Measurements from ENCODE around the gene DALRD3. TPM values are rescaled to one million over a fixed set of nuclear protein-coding genes. Genes with fewer than 3 reads are reported as not detected.

The DALRD3 gene
- polyA plus RNA-seq, 2 of the 4 experiments (the other 2 are of a cell fraction) = 20.5 to 35.8 TPM

GRCh38 chr3:49007771-49008528, 10.4 kb downstream of the DALRD3 start:
- TF ChIP-seq MAZ (IDR thresholded peaks at IDR 0.05; ENCODE audit: borderline replicate concordance, low read depth, low read length) (peak; percentile 43; the same call in 1 of the 2 replicates), FOSB (CRISPR knock-in tag; IDR thresholded peaks at IDR 0.05) (no peak)
- Histone ChIP-seq H3K4me2 (peak overlapping the region; percentile 99), H3K27ac (peak overlapping the region; percentile 98 to 100), H3K9me3 (no peaks in the 10 kb centered on the region), H3K4me1 (peaks cover 21% of the 10 kb centered on the region; the same call in 2 of the 3 replicates), H3K4me3 (peak overlapping the region; percentile 100)
- FAIRE-seq = no peak
- CTCF ChIA-PET = interaction anchor here (1.1 to 30.1 kb wide), 4 partner anchors 11 to 27 kb away, joined by 3 to 385 read pairs (median 34); partner anchors contain the start of genes DALRD3, NDUFAF3 and P4HTM
- peak; percentile 62 to 77 for ATAC-seq
- WGBS (ENCODE audit: missing lambda C conversion rate) = 45% methylated on average over 13 of the region's 41 CpGs
- POLR2A ChIA-PET = interaction anchor here (0.6 to 4.1 kb wide), 11 partner anchors 9 to 458 kb away, joined by 3 to 57 read pairs (median 7); partner anchors contain the start of genes ARIH2, DALRD3, IMPDH2 and NDUFAF3
- DNase-seq (ENCODE audit: low read depth in 1 of 2, low spot score in 1 of 2) = peak; percentile 62 to 83

GRCh38 chr3:49007068-49007770, 11.2 kb downstream of the DALRD3 start, which contains the start of gene WDR6:
Gene WDR6, plus strand, starts transcription at chr3:49007391. Its CDS starts 41 bp downstream, at chr3:49007432.
- Histone ChIP-seq H3K27ac (peak within 1 kb of the TSS; percentile 98 to 100), H3K4me2 (peak within 1 kb of the TSS; percentile 99), H3K4me3 (peak within 1 kb of the TSS; percentile 100), H3K9me3 (no peaks in the 10 kb centered on the region), H3K4me1 (peaks cover 21% of the 10 kb centered on the region; the same call in 2 of the 3 replicates)
- ATAC-seq (peak; percentile 83 to 94), FAIRE-seq (no peak), DNase-seq (ENCODE audit: low read depth in 1 of 2, low spot score in 1 of 2) (peak; percentile 91 to 96)
- ChIA-PET POLR2A (interaction anchor here (0.8 to 4.1 kb wide), 12 partner anchors 10 to 175 kb away, joined by 3 to 57 read pairs (median 6); partner anchors contain the start of genes ARIH2, DALRD3, IMPDH2 and NDUFAF3), CTCF (interaction anchor here (0.5 to 30.1 kb wide), 6 partner anchors 12 to 472 kb away, joined by 3 to 385 read pairs (median 4); partner anchors contain the start of genes DALRD3, NDUFAF3 and P4HTM)
- WGBS (ENCODE audit: missing lambda C conversion rate) = 2% methylated on average over 18 of the region's 65 CpGs
- TF ChIP-seq ESRRA (IDR thresholded peaks at IDR 0.05; ENCODE audit: borderline replicate concordance, low read length) = no peak
- no peak for TF ChIP-seq FOSL2 (IDR thresholded peaks at IDR 0.05)
- no peak for TF ChIP-seq FOSL2 (CRISPR knock-in tag; IDR thresholded peaks at IDR 0.05)
- TF ChIP-seq MAFK (IDR thresholded peaks at IDR 0.05; ENCODE audit: partially characterized antibody) = peak; percentile 18
- TF ChIP-seq FOSB (CRISPR knock-in tag; IDR thresholded peaks at IDR 0.05) = peak; percentile 40; the same call in 1 of the 2 replicates
- TF ChIP-seq, protein P1, sequence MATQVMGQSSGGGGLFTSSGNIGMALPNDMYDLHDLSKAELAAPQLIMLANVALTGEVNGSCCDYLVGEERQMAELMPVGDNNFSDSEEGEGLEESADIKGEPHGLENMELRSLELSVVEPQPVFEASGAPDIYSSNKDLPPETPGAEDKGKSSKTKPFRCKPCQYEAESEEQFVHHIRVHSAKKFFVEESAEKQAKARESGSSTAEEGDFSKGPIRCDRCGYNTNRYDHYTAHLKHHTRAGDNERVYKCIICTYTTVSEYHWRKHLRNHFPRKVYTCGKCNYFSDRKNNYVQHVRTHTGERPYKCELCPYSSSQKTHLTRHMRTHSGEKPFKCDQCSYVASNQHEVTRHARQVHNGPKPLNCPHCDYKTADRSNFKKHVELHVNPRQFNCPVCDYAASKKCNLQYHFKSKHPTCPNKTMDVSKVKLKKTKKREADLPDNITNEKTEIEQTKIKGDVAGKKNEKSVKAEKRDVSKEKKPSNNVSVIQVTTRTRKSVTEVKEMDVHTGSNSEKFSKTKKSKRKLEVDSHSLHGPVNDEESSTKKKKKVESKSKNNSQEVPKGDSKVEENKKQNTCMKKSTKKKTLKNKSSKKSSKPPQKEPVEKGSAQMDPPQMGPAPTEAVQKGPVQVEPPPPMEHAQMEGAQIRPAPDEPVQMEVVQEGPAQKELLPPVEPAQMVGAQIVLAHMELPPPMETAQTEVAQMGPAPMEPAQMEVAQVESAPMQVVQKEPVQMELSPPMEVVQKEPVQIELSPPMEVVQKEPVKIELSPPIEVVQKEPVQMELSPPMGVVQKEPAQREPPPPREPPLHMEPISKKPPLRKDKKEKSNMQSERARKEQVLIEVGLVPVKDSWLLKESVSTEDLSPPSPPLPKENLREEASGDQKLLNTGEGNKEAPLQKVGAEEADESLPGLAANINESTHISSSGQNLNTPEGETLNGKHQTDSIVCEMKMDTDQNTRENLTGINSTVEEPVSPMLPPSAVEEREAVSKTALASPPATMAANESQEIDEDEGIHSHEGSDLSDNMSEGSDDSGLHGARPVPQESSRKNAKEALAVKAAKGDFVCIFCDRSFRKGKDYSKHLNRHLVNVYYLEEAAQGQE (IDR thresholded peaks at IDR 0.05) = peak; percentile 86
- TF ChIP-seq PHF8 (IDR thresholded peaks at IDR 0.05; ENCODE audit: borderline replicate concordance, low read depth) = peak; percentile 56; the same call in 1 of the 2 replicates
- peak; percentile 49; the same call in 1 of the 2 replicates for TF ChIP-seq E2F6 (IDR thresholded peaks at IDR 0.05; ENCODE audit: borderline replicate concordance, low read depth)
- TF ChIP-seq, protein P2, sequence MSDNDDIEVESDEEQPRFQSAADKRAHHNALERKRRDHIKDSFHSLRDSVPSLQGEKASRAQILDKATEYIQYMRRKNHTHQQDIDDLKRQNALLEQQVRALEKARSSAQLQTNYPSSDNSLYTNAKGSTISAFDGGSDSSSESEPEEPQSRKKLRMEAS (IDR thresholded peaks at IDR 0.05) = peak; percentile 89
- TF ChIP-seq MYC (IDR thresholded peaks at IDR 0.05; ENCODE audit: borderline replicate concordance, low read length) = no peak
- TF ChIP-seq JUN (IDR thresholded peaks at IDR 0.05) = peak in 1 of 2 experiments; percentile 74; a peak in 3 of 5 replicates
- TF ChIP-seq HOXA7 (CRISPR knock-in tag; IDR thresholded peaks at IDR 0.05) = peak; percentile 43; the same call in 1 of the 2 replicates
- TF ChIP-seq GATA3 (IDR thresholded peaks at IDR 0.05; ENCODE audit: borderline replicate concordance) = peak; percentile 48; the same call in 1 of the 2 replicates
- TF ChIP-seq BHLHE40 (IDR thresholded peaks at IDR 0.05; ENCODE audit: low read depth, low read length) = peak; percentile 88
- TF ChIP-seq HOXB5 (CRISPR knock-in tag; IDR thresholded peaks at IDR 0.05) = peak; percentile 37; the same call in 1 of the 2 replicates
- TF ChIP-seq CHD2 (IDR thresholded peaks at IDR 0.05; ENCODE audit: low read length, partially characterized antibody) = peak; percentile 93
- TF ChIP-seq HOXB13 (CRISPR knock-in tag; IDR thresholded peaks at IDR 0.05; ENCODE audit: low read depth) = peak; percentile 31; the same call in 1 of the 2 replicates
- TF ChIP-seq, protein P3, sequence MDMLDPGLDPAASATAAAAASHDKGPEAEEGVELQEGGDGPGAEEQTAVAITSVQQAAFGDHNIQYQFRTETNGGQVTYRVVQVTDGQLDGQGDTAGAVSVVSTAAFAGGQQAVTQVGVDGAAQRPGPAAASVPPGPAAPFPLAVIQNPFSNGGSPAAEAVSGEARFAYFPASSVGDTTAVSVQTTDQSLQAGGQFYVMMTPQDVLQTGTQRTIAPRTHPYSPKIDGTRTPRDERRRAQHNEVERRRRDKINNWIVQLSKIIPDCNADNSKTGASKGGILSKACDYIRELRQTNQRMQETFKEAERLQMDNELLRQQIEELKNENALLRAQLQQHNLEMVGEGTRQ (IDR thresholded peaks at IDR 0.05) = peak; percentile 96
- no peak for TF ChIP-seq HEYL (CRISPR knock-in tag; IDR thresholded peaks at IDR 0.05)
- TF ChIP-seq MAZ (IDR thresholded peaks at IDR 0.05; ENCODE audit: borderline replicate concordance, low read depth, low read length) = no peak
- TF ChIP-seq CBX2 (IDR thresholded peaks at IDR 0.05; ENCODE audit: borderline replicate concordance, low read depth) = no peak
- TF ChIP-seq PBX3 (IDR thresholded peaks at IDR 0.05) = 0 out of 2 replicates have a peak, but pooled peaks have one; percentile 46
- TF ChIP-seq, protein P4, sequence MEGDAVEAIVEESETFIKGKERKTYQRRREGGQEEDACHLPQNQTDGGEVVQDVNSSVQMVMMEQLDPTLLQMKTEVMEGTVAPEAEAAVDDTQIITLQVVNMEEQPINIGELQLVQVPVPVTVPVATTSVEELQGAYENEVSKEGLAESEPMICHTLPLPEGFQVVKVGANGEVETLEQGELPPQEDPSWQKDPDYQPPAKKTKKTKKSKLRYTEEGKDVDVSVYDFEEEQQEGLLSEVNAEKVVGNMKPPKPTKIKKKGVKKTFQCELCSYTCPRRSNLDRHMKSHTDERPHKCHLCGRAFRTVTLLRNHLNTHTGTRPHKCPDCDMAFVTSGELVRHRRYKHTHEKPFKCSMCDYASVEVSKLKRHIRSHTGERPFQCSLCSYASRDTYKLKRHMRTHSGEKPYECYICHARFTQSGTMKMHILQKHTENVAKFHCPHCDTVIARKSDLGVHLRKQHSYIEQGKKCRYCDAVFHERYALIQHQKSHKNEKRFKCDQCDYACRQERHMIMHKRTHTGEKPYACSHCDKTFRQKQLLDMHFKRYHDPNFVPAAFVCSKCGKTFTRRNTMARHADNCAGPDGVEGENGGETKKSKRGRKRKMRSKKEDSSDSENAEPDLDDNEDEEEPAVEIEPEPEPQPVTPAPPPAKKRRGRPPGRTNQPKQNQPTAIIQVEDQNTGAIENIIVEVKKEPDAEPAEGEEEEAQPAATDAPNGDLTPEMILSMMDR (IDR thresholded peaks at IDR 0.05) = peak; percentile 13; the same call in 2 of the 3 replicates
- TF ChIP-seq RFX5 (IDR thresholded peaks at IDR 0.05) = no peak
